GM21528 (cell line): ENCODE data around the gene LSP1.

Experiments
- ATAC-seq: cut with Tn5 transposase; IDR thresholded peaks from one replicate; pipeline ENCODE4 v1.9.1; 2021; ENCODE audit warnings: mild to moderate bottlenecking, moderate library complexity; ENCODE audit not compliant: unreplicated experiment, low FRiP score

The LSP1 gene

GRCh38 chr11:1888347-1888753 lies 35.5 kb downstream of the LSP1 start:
- ATAC-seq, result no peak

GRCh38 chr11:1888811-1889210 lies 35.9 kb downstream of the LSP1 start:
- ATAC-seq, result no peak

GRCh38 chr11:1889224-1889930 lies 36.5 kb downstream of the LSP1 start:
- no peak for ATAC-seq

- ATAC-seq, result no peak
These were observed 37.3 kb downstream of the LSP1 start for GRCh38 chr11:1889941-1890855.

DNA sequence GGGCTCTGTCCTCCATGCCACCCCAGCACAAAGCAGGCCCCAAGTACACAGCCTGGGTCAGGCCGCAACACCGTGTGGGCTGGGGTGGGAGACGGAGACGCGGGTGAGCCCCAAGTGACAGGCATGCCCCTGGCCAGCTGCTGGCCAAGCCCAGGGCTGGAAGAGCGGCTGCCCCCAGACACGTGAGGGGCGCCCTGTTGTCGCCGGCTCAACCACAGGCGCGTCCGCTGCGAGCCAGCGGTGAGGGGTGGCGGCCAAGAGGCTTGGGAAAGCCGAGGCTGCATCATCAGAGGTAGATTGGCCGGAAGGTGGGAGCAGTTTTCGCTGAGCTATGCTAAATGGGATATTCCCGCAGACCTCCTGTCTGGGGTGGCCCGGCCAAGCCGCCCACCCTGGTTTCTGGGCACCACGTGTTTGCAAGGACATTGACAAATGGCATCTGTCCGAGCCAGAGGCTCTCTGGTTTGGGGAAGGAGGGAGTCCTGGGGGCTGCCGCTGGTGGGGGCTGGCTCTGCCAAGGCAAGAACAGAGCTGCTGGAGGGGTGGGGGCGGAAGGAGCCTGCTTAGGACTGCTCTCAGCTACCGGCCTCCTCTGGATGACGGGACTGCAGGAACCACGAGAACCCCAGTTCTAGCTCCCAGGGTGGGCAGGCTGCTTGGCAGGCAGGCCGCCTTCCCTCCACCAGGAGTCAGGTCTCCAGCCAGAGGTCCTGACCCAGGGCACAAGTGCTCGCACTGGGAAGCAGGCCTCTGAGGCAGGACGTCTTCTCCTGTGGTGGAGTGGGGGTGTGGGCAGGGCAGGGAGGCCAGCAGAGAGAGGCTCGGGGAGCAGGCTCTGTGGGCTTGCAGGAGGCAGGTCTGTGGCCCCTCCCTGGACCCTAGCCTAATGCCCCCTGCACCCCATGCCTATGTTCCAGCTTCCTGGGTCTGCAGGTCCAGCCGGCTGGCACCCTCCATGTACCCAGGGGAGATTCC lies 38.3 kb downstream of the LSP1 start:
- ATAC-seq, result no peak

GRCh38 chr11:1891831-1892115 lies 38.9 kb downstream of the LSP1 start, which contains the start of gene PRR33:
PRR33 (minus strand) TSS chr11:1891895; CDS start chr11:1890584, 1,311 bp downstream.
- ATAC-seq, result no peak

DNA sequence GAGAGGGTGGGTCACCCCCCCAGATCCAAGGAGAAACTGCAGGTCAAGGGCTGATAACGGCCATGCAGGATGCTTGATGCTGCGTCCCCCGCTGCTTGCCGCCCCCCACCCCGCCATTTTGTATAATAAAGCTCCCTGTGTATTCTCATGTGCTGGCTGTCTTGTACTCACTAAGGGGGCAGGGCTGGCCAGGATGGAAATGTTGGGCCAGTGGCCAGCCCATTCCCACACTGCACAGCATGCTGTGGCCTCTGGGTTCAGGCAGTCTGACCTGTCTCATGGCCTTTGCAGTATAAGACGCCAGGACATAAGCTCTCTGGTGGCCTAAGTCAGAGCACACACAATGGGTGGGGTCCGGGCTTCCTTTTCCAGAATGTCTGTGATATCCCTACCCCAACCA lies 39.2 kb downstream of the LSP1 start:
- no peak for ATAC-seq

DNA sequence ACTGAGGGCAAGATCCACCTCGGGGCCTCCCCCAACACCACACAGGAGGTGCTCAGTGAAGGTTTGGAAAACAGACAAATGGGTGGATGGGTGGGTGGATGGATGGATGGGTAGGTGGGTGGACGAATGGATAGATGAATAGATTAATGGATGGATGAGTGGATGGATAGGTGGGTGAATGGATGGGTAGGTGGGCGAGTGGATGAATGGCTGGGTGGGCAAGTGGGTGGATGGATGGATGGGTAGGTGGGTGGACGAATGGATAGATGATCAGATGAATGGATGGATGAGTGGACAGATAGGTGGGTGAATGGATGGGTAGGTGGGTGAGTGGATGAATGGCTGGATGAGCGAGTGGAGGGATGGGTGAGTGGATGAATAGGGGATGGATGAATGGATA lies 39.7 kb downstream of the LSP1 start:
- no peak for ATAC-seq

DNA sequence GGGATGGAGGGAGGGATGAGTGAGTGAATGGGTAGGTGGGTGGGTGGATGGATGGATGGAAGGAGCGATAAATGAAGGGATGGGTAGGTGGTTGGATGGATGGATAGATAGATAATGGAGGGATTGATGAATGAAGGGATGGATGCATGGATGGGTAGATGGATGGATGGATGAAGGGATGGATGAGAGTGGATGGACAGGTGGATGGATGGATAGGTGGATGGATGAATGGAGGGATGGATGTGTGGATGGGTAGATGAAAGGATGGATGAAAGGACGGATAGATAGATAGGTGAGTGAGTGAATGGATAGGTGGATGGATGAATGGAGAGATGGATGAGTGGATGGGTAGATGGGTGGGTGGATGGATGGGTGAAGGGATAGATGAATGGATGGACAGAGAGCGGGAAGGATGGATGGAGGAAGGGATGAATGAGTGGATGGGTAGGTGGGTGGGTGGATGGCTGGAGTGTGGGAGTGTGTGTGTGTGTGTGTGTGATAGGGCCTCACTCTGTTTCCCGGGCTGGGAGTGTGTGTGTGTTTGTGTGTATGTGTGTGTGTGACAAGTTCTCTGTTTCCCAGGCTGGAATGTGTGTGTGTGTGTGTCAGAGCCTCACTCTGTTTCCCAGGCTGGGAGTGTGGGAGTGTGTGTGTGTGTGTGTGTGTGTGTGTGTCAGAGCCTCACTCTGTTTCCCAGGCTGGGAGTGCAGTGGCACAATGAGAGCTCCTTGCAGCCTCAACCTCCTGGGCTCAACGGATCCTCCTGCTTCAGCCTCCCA lies 40.9 kb downstream of the LSP1 start:
- ATAC-seq, result no peak

GRCh38 chr11:1894759-1895158 lies 41.9 kb downstream of the LSP1 start:
- no peak for ATAC-seq

DNA sequence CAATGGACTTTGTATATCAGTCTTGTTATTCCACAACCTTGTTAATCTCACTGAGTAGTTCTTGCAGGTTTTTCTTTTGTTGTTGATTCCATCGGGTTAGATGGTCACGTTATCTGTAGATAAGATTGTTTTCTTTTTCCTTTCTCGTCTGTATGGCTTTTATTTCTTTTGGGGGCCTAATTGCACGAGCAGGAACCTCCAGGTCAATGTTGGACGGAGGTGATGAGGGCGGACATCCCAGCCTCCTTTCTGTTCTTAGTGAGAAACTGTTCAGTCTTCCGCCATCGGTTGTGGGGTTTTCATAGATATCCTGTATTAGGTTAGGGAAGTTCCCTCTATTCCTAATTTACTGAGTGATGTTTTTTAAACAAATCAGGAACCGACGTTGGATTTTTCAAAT lies 43.6 kb downstream of the LSP1 start:
- ATAC-seq, result no peak

DNA sequence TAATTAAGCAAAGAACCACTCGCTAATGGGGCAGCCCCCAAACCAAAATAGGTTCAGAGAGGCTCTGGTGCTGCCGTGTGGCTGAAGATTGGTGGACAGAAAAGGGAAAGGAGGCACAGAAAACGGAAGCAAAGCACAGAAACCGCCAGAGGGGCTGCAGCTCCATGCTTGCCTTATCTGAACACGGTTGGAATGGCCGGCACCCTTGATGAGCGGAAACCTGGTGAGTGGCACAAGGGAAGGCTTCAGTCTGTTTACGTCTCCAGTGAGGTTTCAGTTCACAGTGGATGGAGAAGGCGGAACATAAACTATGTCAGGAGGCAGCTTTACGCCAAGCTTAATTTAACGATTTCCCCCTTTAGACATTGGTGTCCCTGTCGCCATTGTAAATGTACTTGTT lies 44.0 kb downstream of the LSP1 start:
- no peak for ATAC-seq

GRCh38 chr11:1899090-1899489 lies 46.2 kb downstream of the LSP1 start:
- ATAC-seq, result no peak

DNA sequence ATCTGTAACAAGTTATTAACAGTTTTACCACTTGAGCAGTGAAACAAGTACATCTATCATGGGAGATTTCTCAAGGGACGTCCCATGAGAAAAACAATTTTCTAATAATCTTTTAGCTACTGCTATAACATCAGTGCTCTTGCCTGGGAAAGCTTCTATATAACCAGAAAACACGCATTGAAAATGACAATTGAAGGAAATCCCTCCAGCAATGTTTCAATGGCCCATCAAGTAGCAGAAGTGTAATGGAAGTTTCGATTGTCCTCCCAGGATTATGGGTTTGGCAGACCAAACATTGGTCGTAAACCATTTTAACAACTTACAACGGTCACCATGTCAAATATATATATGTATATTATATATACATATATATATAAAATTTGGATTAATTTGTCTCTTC lies 46.8 kb downstream of the LSP1 start:
- ATAC-seq, result no peak

GRCh38 chr11:1906181-1906580 lies 53.3 kb downstream of the LSP1 start:
- ATAC-seq, result no peak

- no peak for ATAC-seq
These were observed 53.9 kb downstream of the LSP1 start for GRCh38 chr11:1906611-1907423.

DNA sequence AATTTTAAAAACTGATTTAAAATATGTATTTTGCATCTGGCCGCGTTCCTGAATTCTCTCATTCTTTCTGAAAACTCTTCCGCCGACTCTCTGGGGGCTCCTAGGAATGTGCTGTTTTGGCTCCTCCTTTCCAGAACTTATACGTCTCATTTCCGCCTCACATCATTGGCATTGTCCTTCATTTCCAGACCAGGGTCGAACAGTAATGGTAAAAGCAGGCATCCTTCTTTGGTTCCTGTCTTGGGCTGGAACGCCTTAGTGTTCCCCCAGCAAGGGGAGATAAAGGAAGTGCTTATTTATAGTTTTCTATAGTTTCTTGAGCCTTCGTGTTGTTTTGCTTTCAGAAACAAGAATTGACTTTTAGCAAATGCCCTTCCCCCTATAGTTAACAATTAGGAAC lies 55.7 kb downstream of the LSP1 start:
- no peak for ATAC-seq

DNA sequence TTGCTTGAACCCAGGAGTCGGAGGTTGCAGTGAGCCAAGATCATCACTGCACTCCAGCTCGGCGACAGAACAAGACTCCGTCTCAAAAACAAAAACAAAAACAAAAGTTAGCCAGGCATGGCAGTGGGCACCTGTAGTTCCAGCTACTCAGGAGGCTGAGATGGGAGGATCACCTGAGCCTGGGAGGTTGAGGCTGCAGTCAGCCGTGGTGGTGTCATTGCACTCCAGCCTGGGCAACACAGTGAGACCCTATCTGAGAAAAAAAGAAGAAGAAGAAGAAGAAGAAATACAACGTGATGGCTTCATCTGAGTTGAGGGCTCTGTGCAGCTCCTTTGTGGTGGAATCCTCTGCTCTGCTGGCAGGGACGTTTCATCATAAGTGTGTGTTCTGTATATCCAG lies 56.6 kb downstream of the LSP1 start:
- no peak for ATAC-seq

GRCh38 chr11:1912289-1912878 lies 59.5 kb downstream of the LSP1 start:
- no peak for ATAC-seq
